ENCODE results near the gene TGFBR1.

DNA sequence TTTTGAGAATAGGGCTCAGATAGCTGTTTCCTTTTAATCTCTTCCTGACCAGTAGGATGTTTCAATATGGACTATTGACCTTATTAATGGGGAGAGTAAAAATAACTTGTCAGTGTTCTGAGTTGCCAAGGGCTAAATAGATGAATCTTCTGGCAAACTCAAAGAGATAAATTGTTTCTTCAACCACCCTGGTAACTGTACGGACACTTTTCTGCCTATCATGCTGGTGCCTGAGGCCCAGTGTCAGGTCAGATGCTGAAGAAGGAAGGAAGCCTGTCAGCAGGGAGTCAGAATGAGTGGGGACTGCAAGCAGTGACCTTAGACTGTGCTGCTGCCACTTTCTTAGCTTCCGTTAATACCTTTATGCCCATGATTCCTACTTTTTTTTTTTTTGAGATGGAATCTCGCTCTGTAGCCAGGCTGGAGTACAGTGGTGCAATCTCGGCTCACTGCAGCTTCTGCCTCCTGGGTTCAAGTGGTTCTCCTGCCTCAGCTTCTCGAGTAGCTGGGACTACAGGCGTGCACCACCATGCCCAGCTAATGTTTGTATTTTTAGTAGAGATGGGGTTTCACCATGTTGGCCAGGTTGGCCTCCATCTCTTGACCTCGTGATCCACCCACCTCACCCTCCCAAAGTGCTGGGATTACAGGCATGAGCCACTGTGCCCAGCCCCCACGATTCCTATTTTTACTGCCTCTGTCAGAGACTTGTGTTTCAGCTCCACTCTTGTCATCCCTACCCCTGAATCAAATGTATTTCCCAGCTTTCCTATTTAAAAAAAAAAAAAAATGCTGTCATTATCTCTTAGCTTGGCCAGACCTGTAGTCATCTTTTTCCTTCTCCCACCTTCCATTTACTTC is 33.7 kb downstream of the TGFBR1 start:
- TF ChIP-seq CTCF (conservative IDR thresholded peaks at IDR 0.05; ENCODE audit: low read depth, low read length), result no peak
- TF ChIP-seq EZH2phosphoT487 (IDR thresholded peaks at IDR 0.05; ENCODE audit: borderline replicate concordance, low read length), result no peak
- no peak for TF ChIP-seq EZH2 (IDR thresholded peaks at IDR 0.05; ENCODE audit: low read length, unreplicated experiment)
